KMS-11 (cell line): Measurements from ENCODE around the gene SETBP1.

ENCODE experiments used
- H2AFZ ChIP-seq: fragments of 200-600 bp; sonication (generic); 2 replicates; pipeline ENCODE4 v1.6.1; 2016; ENCODE audit warnings: antibody characterized with exemption, mixed run types, low read depth
- H3K27ac ChIP-seq: fragments of 200-600 bp; sonication (generic); 2 replicates; pipeline ENCODE4 v1.6.1; 2016; ENCODE audit warnings: mild to moderate bottlenecking, mixed run types
- H3K27me3 ChIP-seq: fragments of 200-600 bp; sonication (generic); 2 replicates; pipeline ENCODE4 v1.6.1; 2017; ENCODE audit warnings: mild to moderate bottlenecking, low read depth, mixed run types, moderate library complexity; ENCODE audit not compliant: insufficient read depth
- H3K36me3 ChIP-seq: fragments of 200-600 bp; sonication (generic); 2 replicates; pipeline ENCODE4 v1.6.1; 2017; ENCODE audit warnings: mild to moderate bottlenecking, mixed run types; ENCODE audit not compliant: insufficient read depth
- H3K4me1 ChIP-seq: fragments of 200-600 bp; sonication (generic); 2 replicates; pipeline ENCODE4 v1.6.1; 2016; ENCODE audit warnings: mild to moderate bottlenecking, low read depth, mixed run types; ENCODE audit not compliant: poor library complexity, severe bottlenecking
- H3K4me2 ChIP-seq: fragments of 200-600 bp; sonication (generic); 2 replicates; pipeline ENCODE4 v1.7.0; 2016; ENCODE audit warnings: mild to moderate bottlenecking, mixed run types
- H3K4me3 ChIP-seq: fragments of 200-600 bp; sonication (generic); IDR thresholded peaks from 2 replicates; pipeline ENCODE4 v1.6.1; 2017; ENCODE audit warnings: low read depth, low read length, mixed read lengths; ENCODE audit not compliant: insufficient read depth
- H3K79me2 ChIP-seq: fragments of 200-600 bp; sonication (generic); 2 replicates; pipeline ENCODE4 v1.6.1; 2016; ENCODE audit warnings: low read depth, mixed run types; ENCODE audit not compliant: insufficient read depth
- H3K9ac ChIP-seq: fragments of 200-600 bp; sonication (generic); 2 replicates; pipeline ENCODE4 v1.6.1; 2016; ENCODE audit warnings: mild to moderate bottlenecking, mixed run types
- H4K20me1 ChIP-seq: fragments of 200-600 bp; sonication (generic); 2 replicates; pipeline ENCODE4 v1.6.1; 2016; ENCODE audit warnings: mild to moderate bottlenecking, mixed run types; ENCODE audit not compliant: insufficient read depth
- CTCF ChIP-seq: fragments of 200-600 bp; sonication (generic); conservative IDR thresholded peaks from 2 replicates; pipeline ENCODE4 v1.6.1; 2017; ENCODE audit warnings: low read depth, mild to moderate bottlenecking, antibody characterized with exemption, low read length, moderate library complexity, mixed read lengths

The SETBP1 gene

DNA sequence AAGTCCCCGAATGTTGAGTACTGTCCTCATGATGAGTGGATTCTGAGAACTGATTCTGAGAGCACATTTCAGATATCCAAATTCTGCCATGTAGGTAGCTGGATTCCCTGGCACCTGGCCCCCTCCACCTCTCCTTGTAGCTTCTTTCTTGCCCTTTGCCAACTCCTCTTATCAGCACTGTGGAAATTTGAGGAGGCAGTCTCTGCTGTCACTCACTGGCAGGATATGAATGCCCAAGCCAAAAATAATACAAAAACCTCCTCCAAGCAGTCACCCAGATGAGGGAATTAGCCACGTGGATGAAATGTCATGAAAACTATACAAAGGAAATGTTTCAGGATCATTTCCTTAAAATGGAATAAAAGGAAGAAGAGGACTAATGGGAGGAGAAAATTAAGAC, 276.8 kb downstream of the SETBP1 start:
- Histone ChIP-seq H3K79me2 (no peaks in the 10 kb centered on the region), H3K4me3 (no peak overlapping the region), H3K27ac (no peak overlapping the region), H2AFZ (no peak overlapping the region), H3K4me2 (no peak overlapping the region), H3K36me3 (no peaks in the 10 kb centered on the region), H4K20me1 (no peaks in the 10 kb centered on the region), H3K27me3 (no peaks in the 10 kb centered on the region), H3K4me1 (peaks cover 6% of the 10 kb centered on the region), H3K9ac (no peak overlapping the region)
- no peak for TF ChIP-seq CTCF

GRCh38 chr18:44958040-44958439, 277.4 kb downstream of the SETBP1 start:
- no peaks in the 10 kb centered on the region for H3K27me3 ChIP-seq
- no peaks in the 10 kb centered on the region for H3K79me2 ChIP-seq
- peaks cover 6% of the 10 kb centered on the region for H3K4me1 ChIP-seq
- no peaks in the 10 kb centered on the region for H4K20me1 ChIP-seq
- no peak overlapping the region for H3K9ac ChIP-seq
- TF ChIP-seq CTCF = no peak
- H3K4me3 ChIP-seq = no peak overlapping the region
- no peak overlapping the region for H3K27ac ChIP-seq
- H3K36me3 ChIP-seq = no peaks in the 10 kb centered on the region
- H2AFZ ChIP-seq = no peak overlapping the region
- no peak overlapping the region for H3K4me2 ChIP-seq

- Histone ChIP-seq H3K36me3 (no peaks in the 10 kb centered on the region), H3K9ac (no peak overlapping the region), H4K20me1 (no peaks in the 10 kb centered on the region), H2AFZ (no peak overlapping the region), H3K4me2 (no peak overlapping the region), H3K27ac (no peak overlapping the region), H3K4me3 (no peak overlapping the region), H3K79me2 (no peaks in the 10 kb centered on the region), H3K27me3 (no peaks in the 10 kb centered on the region), H3K4me1 (peaks cover 6% of the 10 kb centered on the region)
- no peak for TF ChIP-seq CTCF
Measured at GRCh38 chr18:44958455-44958854, 277.8 kb downstream of the SETBP1 start.

- Histone ChIP-seq H3K4me3 (no peak overlapping the region), H3K79me2 (no peaks in the 10 kb centered on the region), H3K27me3 (no peaks in the 10 kb centered on the region), H3K4me1 (peaks cover 6% of the 10 kb centered on the region), H3K4me2 (no peak overlapping the region), H4K20me1 (no peaks in the 10 kb centered on the region), H3K27ac (no peak overlapping the region), H3K36me3 (no peaks in the 10 kb centered on the region), H3K9ac (no peak overlapping the region), H2AFZ (no peak overlapping the region)
- no peak for TF ChIP-seq CTCF
Measured at GRCh38 chr18:44959013-44959412, 278.3 kb downstream of the SETBP1 start.
